NCI-H2196 (cell line): ENCODE measurements around the gene TBC1D16.
A peak's percentile ranks its signal among the peaks of the same experiment; 100 is the strongest.

Experiments
- DNase-seq: peaks from one replicate; lab custom pipeline; 2025; ENCODE audit not compliant: unreplicated experiment; lab: John Stamatoyannopoulos, UW

TBC1D16 gene

DNA sequence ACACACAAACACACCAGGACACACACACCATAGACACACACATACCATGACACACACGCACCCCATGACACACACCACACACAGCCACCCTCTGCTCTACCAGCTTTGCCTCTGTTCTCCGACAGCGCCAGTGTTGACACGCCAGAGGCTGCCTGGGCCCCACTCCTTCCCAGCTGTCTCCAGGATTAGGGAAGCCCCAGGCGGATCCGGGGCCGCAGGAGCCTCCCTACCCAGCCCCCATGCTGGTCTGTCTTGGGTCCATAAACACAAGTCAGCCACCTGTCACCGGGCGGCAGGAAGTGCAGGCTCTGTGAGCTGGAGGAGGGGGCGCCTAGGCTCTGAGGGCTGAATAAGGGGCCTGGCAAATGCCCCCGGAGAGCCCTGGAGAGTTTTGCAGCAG lies 10.5 kb downstream of the TBC1D16 start:
- DNase-seq: peak; percentile 77

DNA sequence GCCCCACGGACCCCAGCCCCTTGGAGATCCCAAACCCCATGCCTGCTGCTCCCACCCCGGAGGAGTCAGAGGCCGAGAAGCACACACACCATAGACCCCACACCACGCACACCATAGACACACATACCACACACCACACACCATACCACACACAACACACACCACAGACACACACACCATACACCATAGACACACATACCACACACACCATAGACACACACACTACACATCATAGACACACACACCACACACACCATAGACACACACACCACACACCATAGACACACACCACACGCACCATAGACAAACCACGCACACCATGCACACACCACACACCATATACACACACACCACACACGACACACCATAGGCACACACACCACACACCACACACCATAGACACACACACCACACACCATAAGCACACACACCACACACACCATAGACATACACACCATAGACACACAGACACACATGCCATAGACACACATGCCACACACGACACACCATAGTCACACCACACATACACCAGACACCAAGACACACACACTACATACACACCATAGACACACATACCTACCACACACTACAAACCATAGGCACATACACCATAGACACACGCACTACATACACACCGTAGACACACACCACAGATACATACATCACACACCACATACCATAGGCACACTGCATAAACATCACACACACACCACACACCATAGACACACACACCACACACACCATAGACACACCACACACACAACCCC lies 11.3 kb downstream of the TBC1D16 start:
- no peak for DNase-seq

DNA sequence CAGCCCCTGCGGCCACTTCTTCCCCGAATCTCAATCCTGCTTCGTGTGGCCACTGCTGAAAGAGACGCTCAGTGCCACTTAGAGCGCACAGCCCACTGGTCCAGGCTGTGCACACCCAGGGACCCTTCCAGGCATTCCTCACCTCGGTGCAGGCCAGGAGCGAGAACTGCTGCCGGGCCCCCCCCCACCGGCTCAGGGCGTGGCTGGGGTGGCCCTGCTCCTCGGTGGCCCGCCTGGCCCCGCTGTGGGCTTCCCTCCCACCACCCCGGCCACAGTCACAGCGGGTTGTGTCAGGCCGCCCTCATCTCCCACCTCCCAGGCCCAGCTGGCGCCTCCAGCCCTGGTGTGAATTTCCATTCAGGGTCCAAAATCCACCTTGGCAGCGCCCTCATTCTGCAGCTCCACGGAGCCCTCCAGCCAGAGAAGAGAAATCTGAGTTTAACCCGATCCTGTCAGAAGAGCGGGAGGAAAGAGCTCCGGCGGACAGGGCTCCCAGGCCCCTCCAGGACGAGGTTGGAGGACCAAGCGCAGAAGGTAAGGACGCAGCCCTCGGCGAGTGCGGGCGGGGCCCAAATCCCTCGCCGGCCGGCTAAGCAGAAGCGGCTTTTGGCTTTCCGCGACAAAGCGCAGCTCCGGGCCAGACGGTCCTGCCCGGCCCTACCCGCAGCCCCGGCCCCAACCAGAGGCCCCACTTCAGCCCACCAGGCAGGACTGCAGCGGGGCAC lies 12.0 kb downstream of the TBC1D16 start:
- DNase-seq: no peak

DNA sequence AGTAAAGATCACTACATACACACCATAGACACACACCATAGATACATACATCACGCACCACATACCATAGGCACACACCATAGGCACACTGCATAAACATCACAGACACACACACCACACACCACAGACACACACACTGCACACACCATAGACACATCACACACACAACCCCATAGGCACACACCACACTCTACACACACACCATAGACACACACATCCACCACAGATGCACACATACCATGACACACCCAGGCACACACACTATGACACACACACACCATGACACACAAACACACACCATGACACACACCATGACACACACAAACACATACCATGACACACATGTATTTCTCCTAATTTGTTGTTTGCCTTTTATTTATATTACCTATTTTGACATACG lies 14.1 kb downstream of the TBC1D16 start:
- no peak for DNase-seq

DNA sequence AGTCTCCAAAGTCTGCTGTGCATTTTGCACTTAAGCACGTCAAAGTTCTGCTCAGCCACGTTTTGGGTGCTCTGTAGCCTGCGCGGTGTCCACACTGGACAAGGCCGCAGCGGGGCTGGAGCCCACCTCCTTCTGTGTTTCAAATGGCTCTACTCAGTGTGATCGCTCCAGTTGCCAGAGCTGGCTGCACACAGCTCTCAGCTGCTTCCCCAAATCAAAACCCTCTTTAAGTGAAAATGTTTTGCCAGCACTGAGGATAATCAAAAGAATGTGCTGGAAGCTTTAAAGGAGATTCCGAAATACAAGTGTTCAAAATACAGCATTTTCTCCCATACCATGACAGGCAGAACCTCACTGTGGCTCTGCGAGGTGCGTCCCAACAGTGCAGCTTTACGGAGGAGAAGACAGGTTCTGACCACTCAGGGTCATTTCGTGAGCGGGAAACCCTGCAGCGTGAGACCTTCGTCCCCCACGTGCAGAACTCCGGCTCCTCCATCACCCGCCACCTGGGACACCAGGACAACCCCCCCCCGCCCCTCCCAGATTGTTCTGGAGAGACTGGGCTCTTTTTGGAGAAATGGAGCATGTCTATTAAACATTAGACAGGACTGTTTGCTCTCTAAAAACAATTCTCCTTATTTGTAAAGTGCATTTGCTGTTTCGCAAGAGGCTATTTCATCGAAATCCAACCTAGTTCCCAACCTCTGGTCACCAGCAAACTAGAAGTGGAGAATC lies 16.6 kb downstream of the TBC1D16 start:
- DNase-seq: no peak

DNA sequence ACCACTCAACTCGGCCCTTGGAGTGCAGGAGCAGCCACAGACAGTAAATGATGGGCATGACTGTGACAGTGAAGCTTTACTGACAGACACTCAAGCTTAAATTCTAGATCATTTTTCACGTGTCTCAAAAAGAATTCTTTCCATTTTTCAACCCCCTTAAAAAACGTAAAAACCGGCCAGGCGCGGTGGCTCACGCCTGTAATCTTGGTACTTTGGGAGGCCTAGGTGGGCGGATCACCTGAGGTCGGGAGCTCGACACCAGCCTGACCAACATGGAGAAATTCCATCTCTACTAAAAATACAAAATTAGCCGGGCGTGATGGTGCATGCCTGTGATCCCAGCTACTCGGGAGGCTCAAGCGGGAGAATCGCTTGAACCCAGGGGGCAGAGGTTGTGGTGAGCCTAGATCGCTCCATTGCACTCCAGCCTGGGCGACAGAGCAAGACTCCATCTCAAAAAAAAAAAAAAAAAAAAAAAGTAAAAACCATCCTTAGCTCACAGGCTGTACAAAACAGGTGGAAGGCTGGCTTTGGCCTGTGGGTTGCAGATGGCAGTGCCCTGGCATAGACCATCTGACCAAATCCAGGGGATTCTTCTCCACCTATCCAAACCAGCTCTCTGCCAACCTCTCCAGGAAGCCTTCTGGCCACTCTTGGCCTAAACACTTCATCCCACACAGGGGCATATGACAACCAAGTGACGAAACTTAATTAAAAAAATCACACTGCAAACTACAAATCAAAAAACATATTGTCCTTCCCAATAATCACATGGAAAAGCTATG lies 18.3 kb downstream of the TBC1D16 start:
- DNase-seq: no peak

DNA sequence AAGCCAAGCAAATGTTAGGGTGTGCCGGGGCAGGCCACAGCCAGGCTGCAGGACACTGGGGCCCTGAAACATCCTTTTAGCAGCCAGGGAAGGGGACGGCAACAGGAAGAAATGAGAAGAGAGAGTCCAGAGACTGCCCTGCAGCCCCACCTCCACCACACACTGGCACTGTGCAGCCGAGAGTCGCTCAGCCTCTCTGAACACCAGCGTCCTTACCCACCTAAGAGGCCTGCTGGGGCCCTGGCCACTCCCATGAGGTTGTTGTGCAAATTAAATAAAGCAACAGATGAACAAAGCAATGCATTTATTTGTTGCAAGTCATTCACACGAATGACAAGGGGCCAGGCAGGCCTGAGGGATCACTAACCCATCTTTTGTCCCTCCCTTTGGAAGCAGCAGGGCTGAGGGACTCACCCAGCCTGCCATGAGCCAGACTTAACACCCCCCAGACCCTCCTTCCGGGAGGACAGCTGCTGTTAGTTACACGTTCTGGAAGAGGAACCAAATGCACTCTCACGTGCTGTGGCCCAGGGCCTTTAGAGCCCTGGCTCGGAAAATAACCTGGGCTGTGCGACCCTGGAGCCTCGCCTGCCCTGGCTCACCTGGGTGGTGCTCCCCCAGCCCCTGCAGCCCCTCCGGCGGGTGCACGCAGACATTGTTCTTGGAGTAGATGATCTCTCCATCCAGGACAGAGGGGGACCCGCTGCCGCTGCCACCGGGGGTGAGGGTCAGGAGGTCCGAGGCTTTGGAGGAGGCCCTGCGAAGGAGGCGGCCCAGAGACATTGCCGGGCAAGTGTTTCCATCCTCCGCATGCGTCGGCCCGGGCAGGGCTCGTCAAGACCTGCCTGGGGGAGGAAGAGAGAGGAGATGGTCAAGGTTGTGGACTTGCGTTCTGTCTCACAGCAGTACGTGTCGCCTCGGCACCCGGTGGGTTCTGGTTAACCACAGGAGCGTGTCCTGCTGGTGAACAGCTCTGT lies 22.6 kb downstream of the TBC1D16 start:
- no peak for DNase-seq

DNA sequence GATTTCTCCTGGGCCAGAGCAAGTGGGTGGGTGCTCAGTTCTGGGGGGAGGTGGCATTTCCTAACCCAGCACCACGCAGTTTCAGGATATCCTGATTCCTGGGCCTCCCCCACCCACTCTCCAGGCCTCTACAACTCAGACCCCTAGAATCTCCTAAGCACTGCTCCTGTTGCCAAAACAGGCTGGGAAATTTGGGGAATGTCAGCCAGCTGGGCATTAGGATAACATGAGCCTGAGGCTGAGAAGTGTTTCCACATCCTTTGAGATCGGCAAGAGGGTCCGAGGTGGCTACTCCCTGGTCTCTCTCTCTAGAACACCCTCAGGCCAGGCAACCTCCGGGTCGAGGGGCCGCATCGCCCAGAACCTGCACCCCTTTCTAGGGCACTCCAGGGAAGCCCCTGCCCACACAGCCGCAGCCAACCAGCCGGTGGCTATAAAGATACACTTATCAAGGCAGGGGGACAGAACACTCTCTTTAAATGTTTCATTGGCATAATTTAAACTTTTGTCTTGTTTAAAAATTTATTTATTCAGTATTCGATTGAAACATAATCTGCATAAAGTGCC lies 23.6 kb downstream of the TBC1D16 start:
- DNase-seq: no peak

DNA sequence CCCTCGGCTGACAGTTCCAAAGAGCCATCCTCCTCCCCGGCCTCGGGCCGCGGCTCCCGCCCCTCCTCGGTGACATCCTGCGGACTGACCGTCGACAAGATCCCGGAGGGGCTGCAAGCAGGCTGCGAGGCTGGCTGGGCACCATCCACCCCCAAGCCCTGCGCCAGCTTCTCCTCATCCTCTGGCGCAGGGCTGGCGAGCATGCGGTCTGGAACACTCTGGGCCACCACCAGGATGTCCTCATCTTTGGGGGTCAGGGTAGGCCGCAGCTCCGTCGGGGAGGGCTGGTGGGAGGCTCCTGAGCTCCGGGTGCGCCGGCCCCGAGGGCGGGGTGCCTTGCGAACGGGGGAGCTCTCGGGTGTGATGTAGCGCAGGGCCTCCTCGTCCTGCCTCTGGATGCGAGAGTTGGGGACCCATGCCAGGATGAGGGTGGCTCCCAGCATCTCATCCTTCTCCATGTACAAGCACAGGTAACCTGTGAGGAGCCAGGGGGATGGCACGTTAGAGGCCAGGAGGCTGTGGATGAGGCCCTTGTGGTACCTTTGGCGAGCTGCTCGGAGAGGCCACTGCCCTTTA lies 25.3 kb downstream of the TBC1D16 start:
- no peak for DNase-seq

DNA sequence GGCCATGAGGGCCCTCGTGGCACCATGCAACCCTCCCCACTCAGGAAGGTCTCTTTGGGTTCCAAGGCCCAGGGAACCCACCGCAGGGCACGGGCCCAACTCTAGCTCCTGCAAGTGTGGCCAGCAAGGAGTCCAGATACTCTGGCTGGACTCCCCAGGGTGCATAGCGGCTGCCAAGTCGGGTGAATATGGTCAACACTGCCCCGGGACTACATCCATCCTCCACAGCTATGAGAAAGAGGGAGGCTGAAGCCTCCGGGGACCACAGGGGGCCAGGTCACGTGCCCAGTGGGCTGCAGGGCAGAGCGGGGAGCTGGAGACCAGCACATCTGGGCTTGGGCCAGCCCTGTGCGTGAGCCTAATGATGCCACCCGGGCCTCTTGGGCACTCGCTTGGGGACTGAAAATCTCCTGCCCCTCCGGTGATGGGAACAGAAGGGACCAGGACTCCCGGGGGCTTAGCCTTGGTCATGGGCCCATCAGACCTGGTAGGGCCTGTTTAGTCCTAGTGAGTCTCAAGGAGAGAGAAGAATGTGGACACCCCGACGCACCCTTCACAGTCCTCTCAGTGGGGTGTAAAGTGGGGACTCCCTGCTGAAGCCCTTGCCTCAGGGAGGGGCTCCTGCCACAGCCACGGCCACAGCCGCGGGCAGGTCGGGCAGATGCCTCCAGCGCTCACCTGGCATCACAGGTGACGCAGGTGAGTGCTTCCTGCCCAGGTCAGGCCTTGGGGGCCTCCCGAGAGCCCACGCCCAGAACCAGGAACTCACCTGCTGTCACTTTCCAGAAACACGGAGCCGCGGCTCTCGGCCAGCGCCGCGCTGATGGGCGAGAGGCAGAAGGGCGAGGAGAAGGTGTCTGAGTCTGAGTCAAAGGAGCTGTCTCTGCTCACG lies 26.0 kb downstream of the TBC1D16 start:
- no peak for DNase-seq

DNA sequence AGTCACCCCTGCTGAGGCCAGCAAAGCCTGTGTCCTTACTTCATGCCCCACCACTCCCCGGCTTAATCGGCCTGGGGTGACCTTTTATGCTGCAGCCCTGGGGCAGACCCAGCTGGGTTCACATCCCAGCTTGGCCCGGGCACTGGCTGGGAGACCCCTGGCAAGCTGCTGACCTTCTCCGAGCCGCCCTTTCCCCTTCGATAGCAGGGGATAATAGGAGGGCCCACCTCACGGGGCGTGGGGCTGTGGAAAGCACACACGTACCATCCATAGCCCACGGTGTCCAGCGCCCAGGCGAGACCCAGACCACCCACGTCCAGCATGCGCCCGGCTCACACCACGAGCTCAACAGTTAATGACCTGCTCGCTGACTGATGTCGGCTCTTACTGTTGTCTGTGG lies 26.8 kb downstream of the TBC1D16 start:
- DNase-seq: no peak

DNA sequence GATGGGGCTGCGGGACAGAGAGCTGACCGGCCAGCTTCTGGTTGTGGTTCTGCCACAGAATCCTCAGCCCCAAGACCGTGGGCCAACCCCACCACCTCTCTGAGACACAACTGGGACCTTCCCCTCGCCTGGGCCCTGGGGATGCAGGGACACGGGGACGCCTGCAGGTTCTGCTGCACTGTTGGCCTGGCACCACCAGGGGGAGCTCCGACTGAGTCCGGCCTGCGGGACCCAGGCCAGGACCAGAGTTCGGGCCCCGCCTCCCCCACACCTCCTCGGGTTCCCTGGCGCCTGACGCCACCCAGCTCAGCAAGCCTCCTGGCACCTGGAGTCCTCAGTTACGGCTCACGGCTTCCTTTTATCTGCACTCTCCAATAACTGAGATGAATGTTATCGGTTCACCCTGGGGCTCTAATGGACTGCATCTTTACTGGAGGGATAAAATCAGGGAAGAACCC lies 27.3 kb downstream of the TBC1D16 start:
- peak; percentile 99 for DNase-seq

DNA sequence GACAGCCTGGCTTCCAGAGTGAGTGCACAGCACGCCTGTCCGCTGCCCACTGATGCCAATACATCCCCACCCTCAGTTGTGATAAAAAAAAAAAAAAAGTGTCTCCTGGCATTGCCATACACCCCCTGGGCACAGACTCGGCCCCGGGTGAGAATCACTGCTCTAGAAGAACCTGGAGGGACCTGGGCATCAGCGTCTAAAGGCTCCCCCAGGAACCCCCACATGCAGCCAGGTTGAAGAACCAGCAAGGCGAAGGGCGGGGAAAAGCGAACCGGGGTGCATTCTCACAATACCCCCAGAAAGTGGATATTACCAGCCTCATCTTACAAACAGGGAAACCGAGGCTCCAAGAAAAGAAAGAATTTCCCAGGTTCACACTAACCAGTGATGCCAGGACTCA lies 27.7 kb downstream of the TBC1D16 start:
- DNase-seq: no peak

DNA sequence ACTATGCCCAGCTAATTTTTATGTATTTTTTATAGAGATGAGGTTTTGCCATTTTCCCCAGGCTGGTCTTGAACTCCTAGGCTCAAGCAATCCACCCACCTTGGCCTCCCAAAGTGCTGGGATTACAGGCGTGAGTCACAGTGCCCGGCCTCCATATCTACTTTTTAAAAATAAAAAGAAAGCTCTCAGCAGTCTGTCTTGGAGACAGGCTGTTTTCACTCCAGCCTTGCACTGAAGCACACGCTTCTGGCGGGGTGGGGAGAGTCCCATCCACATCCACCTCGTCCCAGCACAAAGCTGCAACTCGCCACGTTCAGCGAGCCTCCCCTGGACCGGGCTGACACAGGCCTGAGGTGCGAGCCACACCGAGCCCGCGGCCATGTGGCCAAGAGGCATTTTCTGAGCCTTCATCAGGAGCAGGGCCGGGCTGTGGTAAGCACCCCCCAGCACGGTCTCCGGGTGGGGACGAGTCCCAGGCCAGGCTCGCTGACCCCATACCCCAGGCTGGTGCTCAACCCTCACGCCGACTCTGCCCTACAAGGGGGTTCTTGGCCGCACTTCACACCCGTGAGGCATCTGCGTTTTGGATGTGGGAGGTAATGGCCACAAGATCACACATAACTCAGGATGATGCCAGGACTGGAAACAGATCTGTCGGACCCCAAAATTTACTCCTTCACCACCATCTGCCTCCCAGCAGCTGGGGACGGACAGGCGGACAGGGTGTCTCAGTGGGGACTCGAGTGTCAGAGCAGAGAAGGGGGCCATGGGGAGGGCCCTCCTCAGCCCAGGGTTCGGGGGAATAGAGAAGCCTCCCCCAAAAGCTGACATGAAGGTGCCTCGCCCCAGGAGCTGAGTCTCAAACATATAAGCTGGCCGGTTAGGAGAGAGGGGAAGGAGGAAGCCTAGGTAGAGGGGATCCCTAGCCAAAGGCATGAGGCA lies 28.6 kb downstream of the TBC1D16 start:
- no peak for DNase-seq

DNA sequence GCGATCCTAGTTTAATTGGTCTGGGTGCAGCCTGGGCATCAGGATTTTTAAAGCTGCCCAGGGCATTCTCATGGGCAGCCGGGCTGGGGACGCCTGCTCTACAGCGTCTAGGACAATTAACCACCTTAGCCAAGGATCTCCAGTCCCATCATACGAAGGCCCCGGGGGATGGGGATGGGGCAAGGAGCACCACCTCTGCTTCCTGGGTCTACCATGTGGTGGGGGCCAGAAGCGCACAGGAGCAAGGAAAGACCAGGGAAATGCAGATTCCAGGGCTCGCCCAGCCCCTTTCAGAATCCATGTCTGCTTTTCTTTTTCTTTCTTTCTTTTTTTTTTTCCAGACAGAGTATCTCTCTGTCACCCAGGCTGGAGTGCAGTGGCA lies 29.3 kb downstream of the TBC1D16 start:
- DNase-seq: no peak

DNA sequence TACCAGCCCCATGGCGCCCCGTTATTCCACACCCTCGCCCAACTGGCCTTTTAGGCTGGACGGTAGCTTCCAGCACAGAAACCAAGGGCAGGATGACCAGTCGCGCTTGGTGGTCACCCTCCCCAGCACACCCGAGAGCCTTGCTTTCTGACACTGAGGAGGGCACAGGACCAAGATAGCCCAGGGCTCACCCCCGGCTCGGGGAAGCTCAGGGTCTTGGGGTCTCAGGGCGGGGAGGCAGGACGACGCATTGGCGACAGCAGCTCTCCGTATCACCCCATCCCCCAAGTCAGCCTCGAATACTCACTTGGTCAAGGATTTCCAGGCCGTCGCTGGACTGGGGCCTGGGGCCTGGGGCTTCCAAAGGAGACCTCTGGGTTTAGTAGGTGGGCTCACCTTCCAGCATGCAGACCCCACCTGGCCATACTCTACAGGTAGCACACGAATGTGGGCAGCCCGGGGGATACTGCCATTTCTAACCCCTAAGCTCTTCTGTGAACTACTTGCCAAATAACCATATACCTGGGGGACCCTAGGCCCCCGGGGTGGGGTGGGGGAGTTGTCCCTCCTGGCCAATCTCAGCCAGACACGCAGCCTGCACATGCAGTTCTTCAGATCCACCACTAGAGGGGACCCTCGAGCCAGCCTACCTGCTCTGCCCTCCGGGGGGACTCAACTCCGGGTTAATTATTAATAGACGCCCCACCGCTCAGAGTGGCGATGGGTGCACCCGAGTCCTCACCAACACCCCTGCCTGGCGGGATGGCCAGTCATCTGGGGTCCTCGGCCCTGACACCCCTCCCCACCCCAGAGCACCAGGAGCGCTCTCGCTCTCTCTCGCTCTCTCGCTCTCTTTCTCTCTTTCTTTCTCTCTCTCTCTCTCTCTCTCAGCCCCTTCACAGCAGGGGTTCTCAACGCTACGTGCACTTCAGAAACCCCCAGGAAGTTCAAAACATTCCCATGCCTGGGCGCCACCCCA lies 30.0 kb downstream of the TBC1D16 start:
- DNase-seq: peak; percentile 70
